Measurements from ENCODE around the gene UAP1. TPM values are rescaled to one million over a fixed set of nuclear protein-coding genes. Genes with fewer than 3 reads are reported as not detected.
A peak's percentile ranks its signal among the peaks of the same experiment; 100 is the strongest.

UAP1 gene
- polyA plus RNA-seq, 1 of the 3 experiments (the other 2 are of a cell fraction), result 32.3 TPM

DNA sequence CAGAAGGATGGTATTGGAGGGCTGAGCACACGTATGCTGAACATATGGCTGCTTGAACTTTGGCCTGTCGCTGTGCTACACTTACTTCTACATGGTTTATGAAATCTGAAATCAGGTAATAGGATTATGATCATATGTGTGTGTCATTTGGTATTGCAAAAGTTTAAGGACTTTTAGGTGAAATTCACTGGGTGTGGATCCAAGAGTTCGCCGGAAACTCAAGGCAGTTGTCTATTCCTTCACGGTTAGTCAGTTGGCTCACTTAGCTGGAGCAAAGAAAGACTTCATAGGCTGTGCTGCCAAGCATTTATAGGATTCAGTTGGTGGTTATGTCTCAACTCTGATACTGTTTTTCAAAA is 927 bp downstream of the UAP1 start:
- peaks cover 60% of the 10 kb centered on the region for H3K79me2 ChIP-seq (ENCODE audit: insufficient read depth)
- H3K9ac ChIP-seq, result peak overlapping the region; percentile 96
- peaks cover 20% of the 10 kb centered on the region for H4K20me1 ChIP-seq (ENCODE audit: insufficient read depth)
- TF ChIP-seq EZH2phosphoT487 (IDR thresholded peaks at IDR 0.05; ENCODE audit: borderline replicate concordance, low read depth) (no peak), CHD2 (IDR thresholded peaks at IDR 0.05; ENCODE audit: low read length, partially characterized antibody) (no peak)
- no peaks in the 10 kb centered on the region for H3K27me3 ChIP-seq (ENCODE audit: insufficient read depth)
- H3K27ac ChIP-seq (ENCODE audit: low read depth in 2 of 2, low read length in 1 of 2), result peak overlapping the region in 1 of 2 experiments; percentile 76; a peak in 3 of 4 replicates
- no peak overlapping the region for H2AFZ ChIP-seq (ENCODE audit: low read depth)
- DNase-seq, result no peak
- ChIA-PET POLR2A (no interaction called here), CTCF (no interaction called here)
- peaks cover 6 to 9% of the 10 kb centered on the region in 2 experiments; a peak in 3 of 4 replicates for H3K4me1 ChIP-seq (ENCODE audit: control insufficient read depth in 1 of 2, insufficient read depth in 2 of 2, low read depth in 1 of 2, low read length in 1 of 2)
- H3K4me3 ChIP-seq (ENCODE audit: low read depth in 2 of 2, low read length in 1 of 2), result peak overlapping the region; percentile 79 to 94
- H3K4me2 ChIP-seq, result peak overlapping the region; percentile 96
- no peaks in the 10 kb centered on the region for H3F3A ChIP-seq (replicated peaks; ENCODE audit: insufficient read depth)
- H3K9me2 ChIP-seq, result no peaks in the 10 kb centered on the region
- no peaks in the 10 kb centered on the region for H3K9me3 ChIP-seq
- WGBS (ENCODE audit: low lambda C conversion rate), result 65% methylated on average over 5 of the region's 5 CpGs
- H3K36me3 ChIP-seq (replicated peaks in 1 of 2; ENCODE audit: control insufficient read depth in 1 of 2, insufficient read depth in 2 of 2, low read length in 1 of 2), result peaks cover 5 to 19% of the 10 kb centered on the region in 2 experiments

DNA sequence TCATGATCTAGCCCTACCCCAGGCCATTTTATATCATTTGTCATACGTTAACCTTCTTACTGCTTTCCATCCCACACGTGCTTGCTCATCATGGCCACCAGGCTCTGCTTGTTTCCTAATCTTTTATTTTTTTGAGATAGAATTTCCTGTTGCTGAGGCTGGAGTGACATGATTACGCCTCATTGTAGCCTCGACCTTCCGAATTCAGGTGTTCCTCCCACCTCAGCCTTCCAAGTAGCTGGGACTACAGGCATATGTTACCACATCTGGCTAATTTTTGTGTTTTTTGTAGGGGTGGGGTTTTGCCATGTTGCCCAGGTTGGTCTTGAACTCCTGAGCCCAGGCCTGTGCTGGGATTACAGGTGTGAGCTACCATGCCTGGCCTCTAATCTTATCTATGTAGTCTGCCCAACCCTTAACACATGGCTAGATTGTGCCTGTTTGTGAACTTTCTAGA is 3.3 kb downstream of the UAP1 start:
- CTCF ChIA-PET, result interaction anchor here (0.7 to 1.4 kb wide), 6 partner anchors 10 to 235 kb away, joined by 3 read pairs; no protein-coding TSS in a partner anchor

More for the DNA sequence above, 3.3 kb downstream of the UAP1 start:
- no peak overlapping the region for H3K27ac ChIP-seq (ENCODE audit: low read depth in 2 of 2, low read length in 1 of 2)
- H3K9me3 ChIP-seq, result no peaks in the 10 kb centered on the region
- H4K20me1 ChIP-seq (ENCODE audit: insufficient read depth), result peaks cover 20% of the 10 kb centered on the region
- H3K4me2 ChIP-seq, result peak overlapping the region; percentile 96; the same call in 1 of the 2 replicates
- POLR2A ChIA-PET, result no interaction called here
- no peak overlapping the region for H2AFZ ChIP-seq (ENCODE audit: low read depth)
- 94% methylated on average over 5 of the region's 5 CpGs for WGBS (ENCODE audit: low lambda C conversion rate)
- TF ChIP-seq, protein P1, sequence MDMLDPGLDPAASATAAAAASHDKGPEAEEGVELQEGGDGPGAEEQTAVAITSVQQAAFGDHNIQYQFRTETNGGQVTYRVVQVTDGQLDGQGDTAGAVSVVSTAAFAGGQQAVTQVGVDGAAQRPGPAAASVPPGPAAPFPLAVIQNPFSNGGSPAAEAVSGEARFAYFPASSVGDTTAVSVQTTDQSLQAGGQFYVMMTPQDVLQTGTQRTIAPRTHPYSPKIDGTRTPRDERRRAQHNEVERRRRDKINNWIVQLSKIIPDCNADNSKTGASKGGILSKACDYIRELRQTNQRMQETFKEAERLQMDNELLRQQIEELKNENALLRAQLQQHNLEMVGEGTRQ (IDR thresholded peaks at IDR 0.05; ENCODE audit: borderline replicate concordance, low read depth, low read length), result no peak
- no peak for TF ChIP-seq ZBTB33 (IDR thresholded peaks at IDR 0.05; ENCODE audit: borderline replicate concordance, low read depth)
- TF ChIP-seq MEF2A (IDR thresholded peaks at IDR 0.05; ENCODE audit: borderline replicate concordance, low read depth), result no peak
- no peaks in the 10 kb centered on the region for H3K9me2 ChIP-seq
- H3K36me3 ChIP-seq (replicated peaks in 1 of 2; ENCODE audit: control insufficient read depth in 1 of 2, insufficient read depth in 2 of 2, low read length in 1 of 2), result peaks cover 19 to 38% of the 10 kb centered on the region in 2 experiments
- H3K9ac ChIP-seq, result no peak overlapping the region
- DNase-seq, result no peak
- peaks cover 83% of the 10 kb centered on the region for H3K79me2 ChIP-seq (ENCODE audit: insufficient read depth)
- H3K4me3 ChIP-seq (ENCODE audit: low read depth in 2 of 2, low read length in 1 of 2), result peak overlapping the region in 1 of 2 experiments; percentile 40; a peak in 1 of 4 replicates
- no peaks in the 10 kb centered on the region for H3K27me3 ChIP-seq (ENCODE audit: insufficient read depth)
- H3F3A ChIP-seq (replicated peaks; ENCODE audit: insufficient read depth), result no peaks in the 10 kb centered on the region
- peaks cover 6 to 9% of the 10 kb centered on the region in 2 experiments; a peak in 3 of 4 replicates for H3K4me1 ChIP-seq (ENCODE audit: control insufficient read depth in 1 of 2, insufficient read depth in 2 of 2, low read depth in 1 of 2, low read length in 1 of 2)

Measured in SK-N-SH (cell line).